ENCODE data around the gene PCNX3.

DNA sequence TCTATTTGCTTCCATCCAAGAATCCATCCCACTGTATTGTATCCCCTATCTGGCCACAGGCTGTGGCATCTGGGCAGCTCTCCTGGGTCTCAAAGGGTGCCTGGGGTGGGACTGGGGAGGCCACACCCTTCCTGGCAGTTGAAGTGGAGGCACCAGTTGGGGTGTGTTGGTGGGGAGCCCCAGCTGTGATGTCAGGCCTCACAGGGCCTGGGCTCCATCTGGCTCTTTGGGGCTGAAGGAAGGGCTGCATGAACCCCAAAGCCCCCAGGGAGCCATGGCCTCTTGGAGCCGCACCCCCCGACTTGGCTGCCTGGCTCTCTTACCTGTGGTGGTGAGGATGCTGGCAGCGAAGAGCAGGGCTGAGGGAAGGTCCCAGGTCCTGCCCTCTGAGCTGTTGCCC, 20.4 kb upstream of the PCNX3 start:
- TF ChIP-seq POLR2A (IDR thresholded peaks at IDR 0.05; ENCODE audit: low read depth, low read length) (no peak), POLR2AphosphoS5 (IDR thresholded peaks at IDR 0.05; ENCODE audit: low read depth, low read length) (no peak; the same call in 1 of the 2 replicates), TAF1 (IDR thresholded peaks at IDR 0.05; ENCODE audit: borderline replicate concordance, low read depth, low read length) (no peak)
